Lung microvascular endothelial cell (primary cell): ENCODE data around the gene AKIRIN1. TPM values are rescaled to one million over a fixed set of nuclear protein-coding genes. Genes with fewer than 3 reads are reported as not detected.
"Not testable (repeated sequence)": the region's sequence is repeated elsewhere in the genome, so short reads cannot be mapped to it uniquely, and the experiment has no call there.

Source experiments
- DNase-seq, 2 donors: peaks; one replicate each; pipeline versions ENCODE4 v3.0.0 to v3.0.0-alpha.2; 2010; ENCODE audit warnings: low read depth in 2 of 2
- total RNA-seq: library from RNA; depleted of rRNA; stranded (reverse); fragments of >200 nt; gene quantifications from 2 replicates; pipeline ENCODE4 v1.2.1, GENCODE V29; 2014

Gene AKIRIN1
- total RNA-seq, 1 donor from 2014 or later, result 40.1 TPM

- DNase-seq, result no peak
Observed at GRCh38 chr1:39045231-39045630, 54.2 kb downstream of the AKIRIN1 start.

GRCh38 chr1:39046613-39047210 lies 55.6 kb downstream of the AKIRIN1 start:
- DNase-seq, result peak in 1 of 2 donors; percentile 1

GRCh38 chr1:39047374-39048229 lies 56.5 kb downstream of the AKIRIN1 start:
- peak; percentile 10 to 90 for DNase-seq

GRCh38 chr1:39048745-39049370 lies 57.8 kb downstream of the AKIRIN1 start:
- DNase-seq, result no peak

GRCh38 chr1:39050001-39050400 lies 58.9 kb downstream of the AKIRIN1 start:
- DNase-seq, result no peak

- DNase-seq, result not testable (repeated sequence)
Observed at GRCh38 chr1:39051193-39051850, 60.2 kb downstream of the AKIRIN1 start.

- DNase-seq, result no peak
Observed at GRCh38 chr1:39051956-39052355, 60.9 kb downstream of the AKIRIN1 start.

- not testable (repeated sequence) for DNase-seq
Observed at GRCh38 chr1:39055213-39055710, 64.2 kb downstream of the AKIRIN1 start.

Other genes with a start within 250 kb of the AKIRIN1 start
- gene RRAGC, start 131.5 kb upstream of the AKIRIN1 start, total RNA-seq, result 13.3 and 16.1 TPM in 2 replicates
- 6.0 and 6.3 TPM in 2 replicates for gene MYCBP, start 117.9 kb upstream of the AKIRIN1 start, total RNA-seq
- gene GJA9, start 109.7 kb upstream of the AKIRIN1 start, total RNA-seq, result not detected in 2 replicates
- not detected in 2 replicates for gene RHBDL2, start 49.4 kb upstream of the AKIRIN1 start, total RNA-seq
- gene NDUFS5, start 35.1 kb downstream of the AKIRIN1 start, total RNA-seq, result 419 and 482 TPM in 2 replicates
- 292 and 392 TPM in 2 replicates for gene MACF1, start 213.4 kb downstream of the AKIRIN1 start, total RNA-seq